Fibroblast of lung (primary cell): ENCODE results near the gene CHRNB1. TPM values are rescaled to one million over a fixed set of nuclear protein-coding genes. Genes with fewer than 3 reads are reported as not detected.
"Not testable (repeated sequence)": the region's sequence is repeated elsewhere in the genome, so short reads cannot be mapped to it uniquely, and the experiment has no call there.

ENCODE experiments used
- DNase-seq, 2 donors: peaks; one replicate each; pipeline versions ENCODE4 v3.0.0 to v3.0.0-alpha.2; 2010; ENCODE audit warnings: low read depth in 2 of 2
- H2AFZ ChIP-seq: 2 replicates; pipeline ENCODE4 v1.5.1; 2012; ENCODE audit warnings: low read length, control low read depth, inconsistent platforms
- H3K27ac ChIP-seq: 2 replicates; pipeline ENCODE4 v1.5.1; 2011; ENCODE audit warnings: low read length, control low read depth; ENCODE audit not compliant: insufficient read depth
- H3K27me3 ChIP-seq: 2 replicates; pipeline ENCODE4 v1.5.1; 2011; ENCODE audit warnings: mild to moderate bottlenecking, low read length; ENCODE audit not compliant: control insufficient read depth, insufficient read depth
- H3K36me3 ChIP-seq: 2 replicates; pipeline ENCODE4 v1.5.1; 2011; ENCODE audit warnings: low read length; ENCODE audit not compliant: control insufficient read depth, insufficient read depth
- H3K4me1 ChIP-seq: 2 replicates; pipeline ENCODE4 v1.5.1; 2011; ENCODE audit warnings: low read length; ENCODE audit not compliant: control insufficient read depth, insufficient read depth; ENCODE audit errors: extremely low read depth
- H3K4me2 ChIP-seq: 2 replicates; pipeline ENCODE4 v1.5.1; 2011; ENCODE audit warnings: low read length, control low read depth; ENCODE audit not compliant: insufficient read depth; ENCODE audit errors: extremely low read depth
- H3K4me3 ChIP-seq, 4 experiments: fragments of 200-600 bp in 1 of 4; sonication (generic) in 1 of 4; replicated peaks in 1 of 4; 2 replicates each; pipeline ENCODE4 v1.5.1; 2011 to 2016; ENCODE audit warnings: low read length in 4 of 4, low read depth in 3 of 4, mild to moderate bottlenecking in 3 of 4, control low read depth in 2 of 4, inconsistent platforms in 1 of 4, mixed read lengths in 1 of 4; ENCODE audit not compliant: insufficient read depth in 1 of 4; ENCODE audit errors: control extremely low read depth in 1 of 4
- H3K79me2 ChIP-seq: 2 replicates; pipeline ENCODE4 v1.5.1; 2012; ENCODE audit warnings: mild to moderate bottlenecking, low read length, inconsistent platforms; ENCODE audit not compliant: control insufficient read depth, insufficient read depth
- H3K9ac ChIP-seq: 2 replicates; pipeline ENCODE4 v1.5.1; 2011; ENCODE audit warnings: mild to moderate bottlenecking, low read length, control low read depth; ENCODE audit not compliant: insufficient read depth
- H3K9me3 ChIP-seq: 2 replicates; pipeline ENCODE4 v1.5.1; 2012; ENCODE audit warnings: low read depth, low read length; ENCODE audit not compliant: control insufficient read depth, insufficient read depth
- H4K20me1 ChIP-seq: 2 replicates; pipeline ENCODE4 v1.5.1; 2011; ENCODE audit warnings: low read length; ENCODE audit not compliant: control insufficient read depth, insufficient read depth; ENCODE audit errors: extremely low read depth
- EZH2 ChIP-seq: IDR thresholded peaks from 2 replicates; pipeline ENCODE4 v1.5.1; 2012; ENCODE audit warnings: low read length, control low read depth, mild to moderate bottlenecking; ENCODE audit errors: missing control alignments
- polyA plus RNA-seq, 2 donors: library from polyadenylated mRNA; depleted of rRNA in 1 of 2; stranded (reverse) in 1 of 2; unstranded in 1 of 2; fragments of >200 nt; gene quantifications; 2 replicates each; pipeline ENCODE4 v1.2.1, GENCODE V29; 2011 to 2012; ENCODE audit warnings: missing spikeins in 1 of 2
- total RNA-seq: library from RNA; depleted of rRNA; stranded (reverse); fragments of >200 nt; gene quantifications from 2 replicates; pipeline ENCODE4 v1.2.1, GENCODE V29; 2014
- TF ChIP-seq, protein P1 (sequence below), 2 donors: IDR thresholded peaks in 1 of 2; conservative IDR thresholded peaks in 1 of 2; 1 replicate in 1 of 2; 2 replicates in 1 of 2; pipeline ENCODE4 v1.5.1; 2011 to 2012; ENCODE audit warnings: low read length in 2 of 2, control low read depth in 1 of 2, inconsistent platforms in 1 of 2, low read depth in 1 of 2, mild to moderate bottlenecking in 1 of 2

Gene CHRNB1
- total and polyA plus RNA-seq, 2 donors (not counting 1 experiment from before 2014, with no cell fraction given), result 9.2 to 12.2 TPM

- Histone ChIP-seq H3K4me3 (no peak overlapping the region), H4K20me1 (no peaks in the 10 kb centered on the region), H3K9ac (no peak overlapping the region), H3K9me3 (no peaks in the 10 kb centered on the region), H3K27ac (no peak overlapping the region), H3K4me1 (peaks cover 14% of the 10 kb centered on the region), H3K36me3 (peaks cover 12% of the 10 kb centered on the region), H3K27me3 (no peaks in the 10 kb centered on the region), H2AFZ (no peak overlapping the region), H3K4me2 (no peak overlapping the region), H3K79me2 (peaks cover 48% of the 10 kb centered on the region)
- no peak for DNase-seq
- TF ChIP-seq, protein P1, sequence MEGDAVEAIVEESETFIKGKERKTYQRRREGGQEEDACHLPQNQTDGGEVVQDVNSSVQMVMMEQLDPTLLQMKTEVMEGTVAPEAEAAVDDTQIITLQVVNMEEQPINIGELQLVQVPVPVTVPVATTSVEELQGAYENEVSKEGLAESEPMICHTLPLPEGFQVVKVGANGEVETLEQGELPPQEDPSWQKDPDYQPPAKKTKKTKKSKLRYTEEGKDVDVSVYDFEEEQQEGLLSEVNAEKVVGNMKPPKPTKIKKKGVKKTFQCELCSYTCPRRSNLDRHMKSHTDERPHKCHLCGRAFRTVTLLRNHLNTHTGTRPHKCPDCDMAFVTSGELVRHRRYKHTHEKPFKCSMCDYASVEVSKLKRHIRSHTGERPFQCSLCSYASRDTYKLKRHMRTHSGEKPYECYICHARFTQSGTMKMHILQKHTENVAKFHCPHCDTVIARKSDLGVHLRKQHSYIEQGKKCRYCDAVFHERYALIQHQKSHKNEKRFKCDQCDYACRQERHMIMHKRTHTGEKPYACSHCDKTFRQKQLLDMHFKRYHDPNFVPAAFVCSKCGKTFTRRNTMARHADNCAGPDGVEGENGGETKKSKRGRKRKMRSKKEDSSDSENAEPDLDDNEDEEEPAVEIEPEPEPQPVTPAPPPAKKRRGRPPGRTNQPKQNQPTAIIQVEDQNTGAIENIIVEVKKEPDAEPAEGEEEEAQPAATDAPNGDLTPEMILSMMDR (conservative IDR thresholded peaks at IDR 0.05 in 1 of 2, IDR thresholded peaks at IDR 0.05 in 1 of 2; ENCODE audit: low read depth in 1 of 2, low read length in 2 of 2), result no peak
- no peak for TF ChIP-seq EZH2
These were observed 23.4 kb downstream of the CHRNB1 start for GRCh38 chr17:7468290-7468689.

DNA sequence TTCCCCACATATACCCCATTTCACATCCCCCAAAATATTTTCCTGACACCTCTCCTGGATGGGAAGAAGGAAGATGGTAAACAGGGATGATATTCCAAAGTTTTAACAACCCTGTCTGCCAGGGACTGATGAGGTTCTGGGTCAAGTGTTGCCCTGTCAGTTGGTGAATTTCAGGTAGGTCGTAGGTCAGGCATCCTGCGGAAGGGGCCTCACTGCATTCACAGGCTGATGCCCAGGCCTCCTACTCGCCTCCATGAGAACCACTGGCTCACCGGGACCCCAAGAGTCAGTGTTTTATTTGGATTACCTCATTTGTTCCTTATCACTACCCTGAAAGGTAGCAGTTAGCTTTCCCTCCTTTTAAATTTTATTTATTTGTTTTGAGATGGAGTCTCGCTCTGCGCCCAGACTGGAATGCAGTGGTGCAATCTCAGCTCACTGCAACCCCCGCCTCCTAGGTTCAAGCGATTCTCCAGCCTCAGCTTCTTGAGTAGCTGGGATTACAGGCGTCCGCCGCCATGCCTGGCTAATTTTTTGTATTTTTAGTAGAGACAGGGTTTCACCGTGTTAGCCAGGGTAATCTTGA lies 24.0 kb downstream of the CHRNB1 start:
- Histone ChIP-seq H3K9ac (no peak overlapping the region), H3K4me3 (no peak overlapping the region), H3K27ac (no peak overlapping the region), H3K4me1 (peaks cover 14% of the 10 kb centered on the region), H2AFZ (no peak overlapping the region), H4K20me1 (no peaks in the 10 kb centered on the region), H3K27me3 (no peaks in the 10 kb centered on the region), H3K4me2 (no peak overlapping the region), H3K79me2 (peaks cover 54% of the 10 kb centered on the region), H3K36me3 (peaks cover 6% of the 10 kb centered on the region), H3K9me3 (no peaks in the 10 kb centered on the region)
- no peak for TF ChIP-seq EZH2
- TF ChIP-seq, protein P1 (conservative IDR thresholded peaks at IDR 0.05 in 1 of 2, IDR thresholded peaks at IDR 0.05 in 1 of 2; ENCODE audit: low read depth in 1 of 2, low read length in 2 of 2), result no peak
- no peak for DNase-seq

DNA sequence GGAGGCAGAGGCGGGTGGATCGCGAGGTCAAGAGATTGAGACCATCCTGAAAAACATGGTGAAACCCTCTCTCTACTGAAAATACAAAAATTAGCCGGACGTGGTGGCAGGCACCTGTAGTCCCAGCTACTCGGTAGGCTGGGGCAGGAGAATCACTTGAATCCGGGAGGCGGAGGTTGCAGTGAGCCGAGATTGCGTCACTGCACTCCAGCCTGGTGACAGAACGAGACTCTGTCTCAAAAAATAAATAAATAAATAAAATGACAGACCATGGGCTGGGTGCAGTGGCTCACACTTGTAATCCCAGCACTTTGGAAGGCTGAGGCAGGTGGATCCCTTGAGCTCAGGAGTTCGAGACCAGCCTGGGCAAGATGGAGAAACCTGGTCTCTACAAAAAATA lies 25.0 kb downstream of the CHRNB1 start:
- H2AFZ ChIP-seq, H3K27me3 ChIP-seq, H3K9me3 ChIP-seq, H3K36me3 ChIP-seq, DNase-seq, H4K20me1 ChIP-seq, H3K4me3 ChIP-seq, H3K4me2 ChIP-seq, H3K9ac ChIP-seq, H3K27ac ChIP-seq: not testable (repeated sequence)
- Histone ChIP-seq H3K4me1 (peaks cover 14% of the 10 kb centered on the region), H3K79me2 (peaks cover 63% of the 10 kb centered on the region)

- peaks cover 70% of the 10 kb centered on the region for H3K79me2 ChIP-seq
- H3K4me3 ChIP-seq, result not testable (repeated sequence)
These were observed 25.7 kb downstream of the CHRNB1 start for GRCh38 chr17:7470457-7470973.

More at GRCh38 chr17:7470457-7470973, 25.7 kb downstream of the CHRNB1 start:
- peaks cover 14% of the 10 kb centered on the region for H3K4me1 ChIP-seq
- not testable (repeated sequence) for DNase-seq, H3K27ac ChIP-seq, H4K20me1 ChIP-seq, H3K27me3 ChIP-seq, H3K9ac ChIP-seq, H3K9me3 ChIP-seq, H3K4me2 ChIP-seq, H3K36me3 ChIP-seq, H2AFZ ChIP-seq
